GM19467 (cell line): Measurements from ENCODE around the gene TEX14.
"Not testable (repeated sequence)": the region's sequence is repeated elsewhere in the genome, so short reads cannot be mapped to it uniquely, and the experiment has no call there.

ENCODE experiments used
- ATAC-seq: cut with Tn5 transposase; IDR thresholded peaks from one replicate; pipeline ENCODE4 v1.9.1; 2021; ENCODE audit warnings: mild to moderate bottlenecking, moderate library complexity; ENCODE audit not compliant: unreplicated experiment

TEX14 gene

GRCh38 chr17:58690033-58690432 lies 1.8 kb downstream of the TEX14 start:
- ATAC-seq: not testable (repeated sequence)

- ATAC-seq: no peak
Observed at GRCh38 chr17:58688521-58688920, 3.3 kb downstream of the TEX14 start.

- ATAC-seq: no peak
Observed at GRCh38 chr17:58686980-58687379, 4.9 kb downstream of the TEX14 start.

GRCh38 chr17:58684462-58684861 lies 7.4 kb downstream of the TEX14 start:
- not testable (repeated sequence) for ATAC-seq

GRCh38 chr17:58684003-58684402 lies 7.8 kb downstream of the TEX14 start:
- no peak for ATAC-seq

GRCh38 chr17:58680038-58680369 lies 11.8 kb downstream of the TEX14 start:
- ATAC-seq: no peak

GRCh38 chr17:58679263-58680037 lies 12.4 kb downstream of the TEX14 start:
- no peak for ATAC-seq

GRCh38 chr17:58678287-58678686 lies 13.6 kb downstream of the TEX14 start:
- ATAC-seq: not testable (repeated sequence)

- no peak for ATAC-seq
Observed at GRCh38 chr17:58677194-58677880, 14.5 kb downstream of the TEX14 start.

- no peak for ATAC-seq
Observed at GRCh38 chr17:58671969-58672368, 19.9 kb downstream of the TEX14 start.

GRCh38 chr17:58669853-58670252 lies 22.0 kb downstream of the TEX14 start:
- no peak for ATAC-seq

- ATAC-seq: no peak
Observed at GRCh38 chr17:58668598-58668935, 23.3 kb downstream of the TEX14 start.

GRCh38 chr17:58667934-58668597 lies 23.8 kb downstream of the TEX14 start:
- no peak for ATAC-seq

- ATAC-seq: no peak
Observed at GRCh38 chr17:58666858-58667267, 25.0 kb downstream of the TEX14 start.

GRCh38 chr17:58665946-58666857 lies 25.6 kb downstream of the TEX14 start:
- no peak for ATAC-seq

- ATAC-seq: no peak
Observed at GRCh38 chr17:58664302-58664701, 27.5 kb downstream of the TEX14 start.

GRCh38 chr17:58661499-58661898 lies 30.3 kb downstream of the TEX14 start:
- ATAC-seq: no peak

GRCh38 chr17:58660621-58661020 lies 31.2 kb downstream of the TEX14 start:
- no peak for ATAC-seq

GRCh38 chr17:58659714-58660084 lies 32.1 kb downstream of the TEX14 start:
- not testable (repeated sequence) for ATAC-seq

GRCh38 chr17:58658804-58659713 lies 32.8 kb downstream of the TEX14 start:
- peak; percentile 68 for ATAC-seq
